ENCODE measurements around the gene HOOK2. TPM values are rescaled to one million over a fixed set of nuclear protein-coding genes. Genes with fewer than 3 reads are reported as not detected.

HOOK2 gene
- total RNA-seq, 1 donor, result 21.7 TPM

DNA sequence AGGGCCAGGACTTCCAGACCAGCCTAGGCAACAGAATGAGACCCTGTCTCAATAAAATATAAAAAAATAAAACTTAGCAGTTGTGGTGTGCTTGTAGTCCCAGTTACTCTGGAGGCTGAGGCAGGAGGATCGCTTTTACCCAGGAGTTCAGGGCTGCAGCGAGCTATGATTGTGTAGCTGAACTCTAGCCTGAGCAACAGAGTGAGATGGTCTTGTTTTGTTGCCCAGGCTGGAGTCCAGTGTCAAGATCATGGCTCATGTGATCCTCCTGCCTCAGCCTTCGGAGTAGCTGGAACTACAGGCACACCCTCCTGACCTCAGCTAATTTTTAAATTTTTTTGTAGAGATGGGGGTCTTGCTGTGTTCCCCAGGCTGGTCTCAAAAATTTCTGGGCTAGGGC, 11.6 kb upstream of the HOOK2 start:
- H3K4me3 ChIP-seq (ENCODE audit: insufficient read depth, low read length), result no peak overlapping the region
- peaks cover 41% of the 10 kb centered on the region for H3K4me1 ChIP-seq (ENCODE audit: insufficient read depth, low read length)
- H2AFZ ChIP-seq (ENCODE audit: low read length), result no peak overlapping the region
- H3K27me3 ChIP-seq (ENCODE audit: insufficient read depth, low read length), result no peaks in the 10 kb centered on the region
- H3K4me2 ChIP-seq (ENCODE audit: insufficient read depth, low read length), result no peak overlapping the region
- TF ChIP-seq, protein P1, sequence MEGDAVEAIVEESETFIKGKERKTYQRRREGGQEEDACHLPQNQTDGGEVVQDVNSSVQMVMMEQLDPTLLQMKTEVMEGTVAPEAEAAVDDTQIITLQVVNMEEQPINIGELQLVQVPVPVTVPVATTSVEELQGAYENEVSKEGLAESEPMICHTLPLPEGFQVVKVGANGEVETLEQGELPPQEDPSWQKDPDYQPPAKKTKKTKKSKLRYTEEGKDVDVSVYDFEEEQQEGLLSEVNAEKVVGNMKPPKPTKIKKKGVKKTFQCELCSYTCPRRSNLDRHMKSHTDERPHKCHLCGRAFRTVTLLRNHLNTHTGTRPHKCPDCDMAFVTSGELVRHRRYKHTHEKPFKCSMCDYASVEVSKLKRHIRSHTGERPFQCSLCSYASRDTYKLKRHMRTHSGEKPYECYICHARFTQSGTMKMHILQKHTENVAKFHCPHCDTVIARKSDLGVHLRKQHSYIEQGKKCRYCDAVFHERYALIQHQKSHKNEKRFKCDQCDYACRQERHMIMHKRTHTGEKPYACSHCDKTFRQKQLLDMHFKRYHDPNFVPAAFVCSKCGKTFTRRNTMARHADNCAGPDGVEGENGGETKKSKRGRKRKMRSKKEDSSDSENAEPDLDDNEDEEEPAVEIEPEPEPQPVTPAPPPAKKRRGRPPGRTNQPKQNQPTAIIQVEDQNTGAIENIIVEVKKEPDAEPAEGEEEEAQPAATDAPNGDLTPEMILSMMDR (IDR thresholded peaks at IDR 0.05; ENCODE audit: extremely low read depth, low read depth, low read length), result no peak
- peaks cover 7% of the 10 kb centered on the region for H3K79me2 ChIP-seq (ENCODE audit: insufficient read depth, low read length)
- H3K27ac ChIP-seq (ENCODE audit: low read depth, low read length), result peak overlapping the region; percentile 11
- DNase-seq (ENCODE audit: insufficient read length, low spot score, missing footprints), result peak; percentile 67
- H4K20me1 ChIP-seq (ENCODE audit: insufficient read depth, low read length), result peaks cover 4% of the 10 kb centered on the region
- no peaks in the 10 kb centered on the region for H3K9me3 ChIP-seq (ENCODE audit: low read depth, low read length)
- no peaks in the 10 kb centered on the region for H3K36me3 ChIP-seq (ENCODE audit: insufficient read depth, low read length)

DNA sequence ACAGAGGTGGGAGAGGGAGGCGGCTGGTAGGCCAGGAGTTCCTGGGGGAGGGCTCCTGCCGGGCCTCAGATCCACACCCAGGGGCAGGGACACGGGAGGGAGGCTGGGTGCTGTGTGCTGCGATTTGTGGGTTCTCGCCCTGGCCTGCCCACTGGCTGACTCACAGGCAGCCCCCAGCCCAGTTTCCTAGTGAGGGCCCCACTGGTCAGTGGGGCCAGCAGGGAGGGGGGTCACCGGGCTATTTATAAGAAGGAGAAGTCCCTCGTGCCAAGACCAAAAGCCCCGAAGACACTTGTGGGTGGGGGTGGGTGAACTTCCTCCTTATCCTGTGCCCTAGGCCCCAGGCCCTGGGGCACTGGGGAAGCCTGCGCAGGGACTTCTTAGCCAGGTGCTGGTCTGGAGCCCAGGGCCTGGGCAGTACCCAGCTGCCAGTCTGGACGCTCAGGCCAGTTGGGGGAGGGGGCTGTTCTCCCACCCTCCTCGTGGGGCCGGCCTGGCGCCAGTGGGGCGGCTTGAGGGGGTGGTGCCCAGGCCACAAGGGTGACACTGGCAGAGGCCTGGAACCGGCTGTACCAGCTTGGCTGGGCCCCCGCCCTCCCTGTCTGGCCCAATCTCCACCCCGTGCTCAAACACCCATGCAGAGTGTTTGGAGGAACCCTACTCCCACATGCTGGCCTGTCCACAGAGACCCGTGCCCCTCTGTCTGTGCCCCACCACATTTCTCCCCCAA, 11.0 kb upstream of the HOOK2 start:
- no peak overlapping the region for H3K4me2 ChIP-seq (ENCODE audit: insufficient read depth, low read length)
- peaks cover 2% of the 10 kb centered on the region for H3K79me2 ChIP-seq (ENCODE audit: insufficient read depth, low read length)
- H3K9me3 ChIP-seq (ENCODE audit: low read depth, low read length), result no peaks in the 10 kb centered on the region
- no peaks in the 10 kb centered on the region for H3K36me3 ChIP-seq (ENCODE audit: insufficient read depth, low read length)
- H2AFZ ChIP-seq (ENCODE audit: low read length), result peak overlapping the region; percentile 83
- peaks cover 41% of the 10 kb centered on the region for H3K4me1 ChIP-seq (ENCODE audit: insufficient read depth, low read length)
- H3K27me3 ChIP-seq (ENCODE audit: insufficient read depth, low read length), result no peaks in the 10 kb centered on the region
- H4K20me1 ChIP-seq (ENCODE audit: insufficient read depth, low read length), result no peaks in the 10 kb centered on the region
- TF ChIP-seq, protein P1 (IDR thresholded peaks at IDR 0.05; ENCODE audit: extremely low read depth, low read depth, low read length), result no peak
- no peak overlapping the region for H3K4me3 ChIP-seq (ENCODE audit: insufficient read depth, low read length)
- peak overlapping the region; percentile 86 for H3K27ac ChIP-seq (ENCODE audit: low read depth, low read length)
- peak; percentile 84 for DNase-seq (ENCODE audit: insufficient read length, low spot score, missing footprints)

DNA sequence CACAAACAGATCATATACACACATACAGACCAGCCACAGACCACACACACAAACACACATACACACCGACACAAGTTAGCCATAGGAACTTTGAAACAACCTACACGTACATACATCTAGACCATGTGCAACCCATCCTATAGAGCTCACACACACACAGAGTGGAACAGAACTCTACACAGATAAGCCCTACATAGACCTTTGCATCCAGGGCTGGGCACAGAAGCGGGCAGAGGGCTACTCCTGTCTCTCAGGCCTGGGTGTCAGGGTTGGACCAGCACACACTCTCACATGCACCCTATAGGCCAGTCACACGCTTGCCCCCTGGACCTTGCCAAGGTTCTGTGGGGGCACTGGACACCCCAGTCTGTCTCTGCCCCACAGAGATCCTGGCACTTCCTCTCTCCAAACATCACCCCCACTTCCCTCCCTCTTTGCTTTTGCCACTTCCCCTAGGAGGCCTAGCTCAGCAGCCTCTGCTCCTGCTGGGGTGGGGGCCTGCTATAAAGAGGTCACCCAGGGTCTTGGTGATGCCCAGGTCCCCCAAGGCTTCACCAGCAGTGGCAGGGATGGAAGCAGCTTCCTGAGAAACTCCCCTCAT, 10.2 kb upstream of the HOOK2 start:
- H3K27ac ChIP-seq (ENCODE audit: low read depth, low read length), result peak overlapping the region; percentile 86
- no peaks in the 10 kb centered on the region for H3K9me3 ChIP-seq (ENCODE audit: low read depth, low read length)
- no peaks in the 10 kb centered on the region for H3K36me3 ChIP-seq (ENCODE audit: insufficient read depth, low read length)
- no peaks in the 10 kb centered on the region for H3K27me3 ChIP-seq (ENCODE audit: insufficient read depth, low read length)
- peaks cover 35% of the 10 kb centered on the region for H3K4me1 ChIP-seq (ENCODE audit: insufficient read depth, low read length)
- H2AFZ ChIP-seq (ENCODE audit: low read length), result peak overlapping the region; percentile 83
- no peak overlapping the region for H3K4me2 ChIP-seq (ENCODE audit: insufficient read depth, low read length)
- H3K79me2 ChIP-seq (ENCODE audit: insufficient read depth, low read length), result no peaks in the 10 kb centered on the region
- TF ChIP-seq, protein P1 (IDR thresholded peaks at IDR 0.05; ENCODE audit: extremely low read depth, low read depth, low read length), result no peak
- H4K20me1 ChIP-seq (ENCODE audit: insufficient read depth, low read length), result no peaks in the 10 kb centered on the region
- H3K4me3 ChIP-seq (ENCODE audit: insufficient read depth, low read length), result no peak overlapping the region
- peak; percentile 76 for DNase-seq (ENCODE audit: insufficient read length, low spot score, missing footprints)

DNA sequence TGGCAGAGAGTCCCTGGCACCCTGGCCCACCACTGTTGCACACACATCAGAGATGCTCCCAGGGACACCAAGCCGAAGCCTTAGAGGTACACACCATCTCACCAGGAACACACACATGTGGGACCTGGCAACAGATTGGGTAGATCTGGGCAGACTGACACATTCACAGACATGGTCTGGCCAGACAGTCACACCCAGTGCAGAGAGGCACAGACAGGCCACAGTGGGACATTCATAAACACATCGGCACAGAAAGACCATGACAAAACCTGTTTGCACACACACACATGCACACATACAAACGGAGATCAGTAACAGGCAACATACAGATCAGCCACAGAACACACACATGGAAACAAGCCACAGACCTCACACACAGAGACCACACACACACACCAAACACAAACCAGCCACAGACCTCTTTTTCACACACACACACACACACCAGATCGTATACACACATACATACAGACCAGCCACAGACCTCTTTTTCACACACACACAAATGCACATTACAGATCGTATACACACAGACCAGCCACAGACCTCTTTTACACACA, 9.6 kb upstream of the HOOK2 start:
- H3K4me3 ChIP-seq (ENCODE audit: insufficient read depth, low read length), result no peak overlapping the region
- peak; percentile 86 for DNase-seq (ENCODE audit: insufficient read length, low spot score, missing footprints)
- H3K27ac ChIP-seq (ENCODE audit: low read depth, low read length), result peak overlapping the region; percentile 86
- peaks cover 31% of the 10 kb centered on the region for H3K4me1 ChIP-seq (ENCODE audit: insufficient read depth, low read length)
- no peaks in the 10 kb centered on the region for H3K9me3 ChIP-seq (ENCODE audit: low read depth, low read length)
- no peaks in the 10 kb centered on the region for H3K27me3 ChIP-seq (ENCODE audit: insufficient read depth, low read length)
- no peak overlapping the region for H2AFZ ChIP-seq (ENCODE audit: low read length)
- H4K20me1 ChIP-seq (ENCODE audit: insufficient read depth, low read length), result no peaks in the 10 kb centered on the region
- TF ChIP-seq, protein P1 (IDR thresholded peaks at IDR 0.05; ENCODE audit: extremely low read depth, low read depth, low read length), result no peak
- H3K4me2 ChIP-seq (ENCODE audit: insufficient read depth, low read length), result no peak overlapping the region
- H3K79me2 ChIP-seq (ENCODE audit: insufficient read depth, low read length), result no peaks in the 10 kb centered on the region
- H3K36me3 ChIP-seq (ENCODE audit: insufficient read depth, low read length), result no peaks in the 10 kb centered on the region
